ENCODE data around the gene COBL.

Gene COBL

DNA sequence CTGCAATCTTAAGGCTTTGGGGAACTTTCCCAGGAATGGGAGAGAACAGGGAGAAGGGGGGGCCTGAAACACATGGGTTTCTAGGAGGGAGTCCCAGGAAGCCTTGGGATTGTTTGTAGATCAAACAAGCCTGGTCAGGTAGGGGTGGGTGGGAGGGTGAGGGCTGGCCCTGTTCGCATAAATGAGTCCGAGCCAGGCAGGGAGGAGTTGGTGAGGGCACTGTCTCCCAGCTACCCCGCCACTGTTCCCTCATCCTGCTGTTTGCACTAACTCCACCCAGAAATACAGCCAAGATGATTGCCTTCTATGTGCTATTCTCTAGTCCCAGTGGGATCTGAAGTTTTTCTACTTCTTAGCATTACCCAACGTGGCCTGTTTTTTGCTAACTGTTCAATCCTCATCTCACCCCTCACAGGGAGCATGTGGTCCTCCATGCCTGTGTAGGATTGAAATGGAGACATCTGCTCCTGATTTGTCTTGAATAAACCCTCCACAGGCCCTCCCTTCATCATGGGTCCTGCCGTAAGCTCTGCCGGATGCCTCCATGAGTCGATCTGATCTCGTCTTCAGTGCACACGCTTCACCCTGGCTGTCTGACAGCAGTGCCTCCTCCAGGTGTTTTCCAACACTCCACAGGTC lies 257.0 kb downstream of the COBL start:
- DNase-seq (ENCODE audit: low read depth), result no peak
- TF ChIP-seq, protein P1, sequence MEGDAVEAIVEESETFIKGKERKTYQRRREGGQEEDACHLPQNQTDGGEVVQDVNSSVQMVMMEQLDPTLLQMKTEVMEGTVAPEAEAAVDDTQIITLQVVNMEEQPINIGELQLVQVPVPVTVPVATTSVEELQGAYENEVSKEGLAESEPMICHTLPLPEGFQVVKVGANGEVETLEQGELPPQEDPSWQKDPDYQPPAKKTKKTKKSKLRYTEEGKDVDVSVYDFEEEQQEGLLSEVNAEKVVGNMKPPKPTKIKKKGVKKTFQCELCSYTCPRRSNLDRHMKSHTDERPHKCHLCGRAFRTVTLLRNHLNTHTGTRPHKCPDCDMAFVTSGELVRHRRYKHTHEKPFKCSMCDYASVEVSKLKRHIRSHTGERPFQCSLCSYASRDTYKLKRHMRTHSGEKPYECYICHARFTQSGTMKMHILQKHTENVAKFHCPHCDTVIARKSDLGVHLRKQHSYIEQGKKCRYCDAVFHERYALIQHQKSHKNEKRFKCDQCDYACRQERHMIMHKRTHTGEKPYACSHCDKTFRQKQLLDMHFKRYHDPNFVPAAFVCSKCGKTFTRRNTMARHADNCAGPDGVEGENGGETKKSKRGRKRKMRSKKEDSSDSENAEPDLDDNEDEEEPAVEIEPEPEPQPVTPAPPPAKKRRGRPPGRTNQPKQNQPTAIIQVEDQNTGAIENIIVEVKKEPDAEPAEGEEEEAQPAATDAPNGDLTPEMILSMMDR (IDR thresholded peaks at IDR 0.05; ENCODE audit: low read length, missing control alignments), result no peak
- H3K4me3 ChIP-seq (replicated peaks; ENCODE audit: low read depth, low read length), result no peak overlapping the region

DNA sequence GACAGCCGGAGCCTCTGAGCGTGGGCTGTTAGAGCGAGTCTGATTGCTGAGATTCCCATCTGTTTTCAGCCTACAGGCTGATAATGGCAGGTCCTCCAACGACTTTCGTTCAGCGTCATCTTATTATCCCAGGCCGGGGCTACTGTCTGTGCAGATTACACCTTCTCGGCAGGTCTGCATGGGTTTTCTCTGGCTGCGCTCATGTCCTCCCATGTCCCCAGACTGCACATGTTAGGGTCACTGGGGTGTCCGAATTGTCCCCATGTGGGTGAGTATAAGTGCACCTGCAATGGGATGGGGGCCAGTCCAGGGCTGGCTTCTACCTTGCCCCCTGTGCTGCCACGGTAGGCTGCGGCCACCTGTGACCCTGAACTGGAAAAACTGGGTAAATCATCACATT lies 257.8 kb downstream of the COBL start:
- TF ChIP-seq, protein P1 (IDR thresholded peaks at IDR 0.05; ENCODE audit: low read length, missing control alignments), result no peak
- DNase-seq (ENCODE audit: low read depth), result no peak
- H3K4me3 ChIP-seq (replicated peaks; ENCODE audit: low read depth, low read length), result no peak overlapping the region

DNA sequence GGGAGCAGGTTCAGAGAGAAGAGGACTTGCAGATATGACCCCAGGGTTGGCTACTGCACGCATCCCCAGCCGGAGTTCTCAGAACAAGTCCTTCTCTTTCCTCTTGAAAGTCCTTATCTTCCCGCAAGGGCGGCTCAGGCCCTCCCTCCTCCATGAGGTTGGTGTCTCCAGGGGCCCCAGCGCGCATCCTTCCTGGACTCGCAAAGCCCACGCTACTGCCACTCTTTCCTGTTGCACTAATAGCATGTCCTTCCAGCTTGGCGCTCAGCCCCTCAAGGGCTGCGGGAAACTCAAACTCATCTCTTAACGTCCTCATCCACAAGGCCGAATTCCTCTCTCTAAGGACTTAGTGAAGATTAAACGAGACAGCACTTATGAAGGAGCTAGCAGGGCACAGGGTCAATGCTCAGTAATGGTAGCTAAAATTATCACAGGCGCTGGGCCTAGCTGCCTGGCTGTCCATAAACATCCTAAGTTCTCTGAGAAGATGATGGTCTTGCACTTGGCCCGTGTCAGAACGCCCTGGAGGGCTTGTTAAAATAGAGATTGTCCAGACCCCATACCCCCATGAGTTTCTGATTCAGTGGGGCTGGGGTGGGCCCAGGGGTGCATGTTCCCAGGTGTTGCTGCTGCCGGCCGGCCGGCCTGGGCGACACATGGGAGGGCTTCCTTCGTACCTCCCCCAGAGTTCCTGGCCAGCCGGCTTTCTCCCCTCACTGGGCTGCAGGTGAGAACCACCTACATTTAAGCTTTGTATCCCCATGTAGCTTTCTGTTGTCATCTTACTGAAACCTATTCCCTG lies 261.4 kb downstream of the COBL start:
- no peak overlapping the region for H3K4me3 ChIP-seq (replicated peaks; ENCODE audit: low read depth, low read length)
- DNase-seq (ENCODE audit: low read depth), result no peak
- TF ChIP-seq, protein P1 (IDR thresholded peaks at IDR 0.05; ENCODE audit: low read length, missing control alignments), result no peak

DNA sequence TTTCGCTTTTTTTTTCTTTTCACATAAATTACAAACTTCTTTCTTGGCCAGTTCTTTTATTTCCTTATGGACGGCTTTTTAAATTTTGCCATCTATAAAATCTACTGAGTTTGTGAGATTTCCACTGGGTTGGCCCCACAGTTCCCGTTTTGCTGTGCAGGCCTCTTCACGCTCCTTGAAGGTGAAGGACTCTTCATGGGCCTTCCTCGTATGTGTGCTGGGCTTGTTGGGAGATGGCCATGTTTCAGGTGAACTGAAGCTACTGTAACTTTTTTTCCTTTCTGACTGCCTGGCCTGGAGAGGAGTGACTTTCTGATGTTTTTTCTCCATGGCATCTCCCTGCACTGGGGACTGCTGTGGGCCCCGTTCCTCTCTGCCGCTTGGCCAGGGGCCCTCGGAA lies 262.4 kb downstream of the COBL start:
- TF ChIP-seq, protein P1 (IDR thresholded peaks at IDR 0.05; ENCODE audit: low read length, missing control alignments), result no peak
- H3K4me3 ChIP-seq (replicated peaks; ENCODE audit: low read depth, low read length), result no peak overlapping the region
- DNase-seq (ENCODE audit: low read depth), result no peak

DNA sequence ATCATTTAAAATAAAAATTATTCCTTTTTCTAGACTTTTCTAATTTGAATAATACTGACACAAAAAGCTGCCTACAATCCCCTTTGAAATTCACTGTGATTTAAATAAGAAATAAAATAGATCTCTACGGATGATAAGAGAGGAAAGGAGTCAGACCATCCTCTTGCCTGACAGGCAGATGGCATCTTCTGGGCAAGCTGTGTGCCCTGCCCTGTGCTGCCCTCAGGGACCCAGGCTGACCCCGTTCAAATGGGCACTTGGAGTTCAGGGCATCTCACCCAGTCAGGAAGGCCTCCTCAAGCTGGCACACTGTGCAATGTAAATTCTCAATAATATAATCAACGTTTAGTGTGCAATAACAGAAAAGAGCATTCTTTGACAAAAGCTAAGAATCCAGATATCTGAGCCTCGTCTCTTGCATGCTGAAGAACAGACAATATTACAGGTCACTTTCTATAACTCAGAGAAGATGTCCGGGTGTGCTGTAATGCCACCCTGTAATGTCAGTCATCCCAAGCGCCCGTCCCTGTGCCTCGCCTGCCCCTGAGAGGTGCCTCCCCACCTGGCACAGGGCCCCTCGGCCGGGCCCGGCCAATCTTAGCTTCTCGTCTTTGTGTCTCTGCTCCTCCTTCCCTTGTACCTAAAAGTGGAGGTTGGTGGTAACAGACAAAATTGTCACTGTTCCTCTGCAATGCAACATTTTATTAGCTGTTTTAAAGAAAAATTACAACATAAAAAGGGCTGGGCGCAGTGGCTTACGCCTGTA lies 263.3 kb downstream of the COBL start:
- TF ChIP-seq, protein P1 (IDR thresholded peaks at IDR 0.05; ENCODE audit: low read length, missing control alignments), result no peak
- DNase-seq (ENCODE audit: low read depth), result no peak
- no peak overlapping the region for H3K4me3 ChIP-seq (replicated peaks; ENCODE audit: low read depth, low read length)

DNA sequence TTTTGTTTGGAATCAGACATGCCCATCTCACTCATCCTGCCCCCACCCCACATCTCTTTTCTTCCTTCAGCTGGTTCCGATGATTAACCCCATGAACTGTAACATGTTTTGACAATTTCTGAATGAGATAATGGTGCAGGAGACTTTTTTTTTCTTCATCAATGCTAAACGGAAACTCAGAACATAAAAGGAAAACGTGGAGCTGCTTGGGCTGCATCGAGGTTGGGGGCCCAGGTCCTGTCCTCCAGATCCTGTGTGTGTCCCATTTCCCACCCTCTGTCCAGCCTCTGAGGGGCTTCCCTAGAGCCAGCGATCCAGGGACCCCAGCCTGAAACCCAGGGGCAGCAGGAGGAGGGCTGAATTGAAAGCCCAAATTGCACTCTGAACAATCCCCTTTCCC lies 270.1 kb downstream of the COBL start:
- TF ChIP-seq, protein P1 (IDR thresholded peaks at IDR 0.05; ENCODE audit: low read length, missing control alignments), result no peak
- DNase-seq (ENCODE audit: low read depth), result no peak
- no peak overlapping the region for H3K4me3 ChIP-seq (replicated peaks; ENCODE audit: low read depth, low read length)

Data from fibroblast of pulmonary artery (primary cell).